Raji (cell line): ENCODE measurements around the gene PLEKHA4.

Source experiments
- POLR2A ChIP-seq: IDR thresholded peaks from 2 replicates; pipeline ENCODE4 v1.6.1; 2011; ENCODE audit warnings: low read depth, low read length, control low read depth; ENCODE audit not compliant: insufficient read depth

Gene PLEKHA4, protein sequence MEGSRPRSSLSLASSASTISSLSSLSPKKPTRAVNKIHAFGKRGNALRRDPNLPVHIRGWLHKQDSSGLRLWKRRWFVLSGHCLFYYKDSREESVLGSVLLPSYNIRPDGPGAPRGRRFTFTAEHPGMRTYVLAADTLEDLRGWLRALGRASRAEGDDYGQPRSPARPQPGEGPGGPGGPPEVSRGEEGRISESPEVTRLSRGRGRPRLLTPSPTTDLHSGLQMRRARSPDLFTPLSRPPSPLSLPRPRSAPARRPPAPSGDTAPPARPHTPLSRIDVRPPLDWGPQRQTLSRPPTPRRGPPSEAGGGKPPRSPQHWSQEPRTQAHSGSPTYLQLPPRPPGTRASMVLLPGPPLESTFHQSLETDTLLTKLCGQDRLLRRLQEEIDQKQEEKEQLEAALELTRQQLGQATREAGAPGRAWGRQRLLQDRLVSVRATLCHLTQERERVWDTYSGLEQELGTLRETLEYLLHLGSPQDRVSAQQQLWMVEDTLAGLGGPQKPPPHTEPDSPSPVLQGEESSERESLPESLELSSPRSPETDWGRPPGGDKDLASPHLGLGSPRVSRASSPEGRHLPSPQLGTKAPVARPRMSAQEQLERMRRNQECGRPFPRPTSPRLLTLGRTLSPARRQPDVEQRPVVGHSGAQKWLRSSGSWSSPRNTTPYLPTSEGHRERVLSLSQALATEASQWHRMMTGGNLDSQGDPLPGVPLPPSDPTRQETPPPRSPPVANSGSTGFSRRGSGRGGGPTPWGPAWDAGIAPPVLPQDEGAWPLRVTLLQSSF

DNA sequence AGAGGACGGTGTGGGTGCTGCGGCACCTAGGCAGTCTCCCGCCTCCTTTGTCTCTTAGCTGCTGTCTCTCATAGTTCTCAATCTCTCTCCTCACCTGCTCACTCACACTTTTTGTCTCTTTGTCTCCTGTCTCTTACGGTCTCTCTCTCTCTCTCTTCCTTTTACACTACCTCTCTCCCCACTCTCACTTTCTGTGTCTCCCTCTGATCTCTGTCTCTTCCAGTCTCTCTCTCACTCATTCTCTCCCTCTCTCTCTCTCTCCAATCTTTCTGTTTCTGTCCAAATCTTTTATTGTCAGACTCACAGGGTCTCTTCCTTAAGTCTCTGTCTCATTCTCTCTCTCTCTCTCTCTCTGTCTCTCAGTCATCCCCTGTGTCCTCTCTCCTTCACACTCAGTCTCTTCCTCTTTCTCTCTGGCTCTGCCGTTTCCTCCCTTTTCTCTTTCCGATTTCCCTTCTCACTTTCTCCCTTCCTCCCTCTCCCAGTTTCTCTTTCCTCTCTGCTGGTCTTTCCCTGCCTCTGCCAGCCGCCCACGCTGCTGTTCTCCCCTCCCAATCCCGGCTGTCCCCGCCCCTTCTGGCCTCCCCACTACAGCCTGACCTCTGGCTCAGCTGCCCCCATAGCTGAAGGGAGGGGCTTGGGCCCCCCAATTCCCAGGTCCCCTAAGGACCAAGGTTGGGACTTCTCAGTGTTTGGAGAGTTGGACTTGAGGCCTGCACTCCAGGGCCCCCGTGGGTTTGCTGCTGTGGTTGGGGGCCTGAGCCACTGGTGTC lies at the start of gene PLEKHA4:
TSS of gene PLEKHA4 (minus strand) at position 504 of the 773 bp plus-strand sequence. CDS start 997 bp downstream, outside the sequence.
- no peak for TF ChIP-seq POLR2A

DNA sequence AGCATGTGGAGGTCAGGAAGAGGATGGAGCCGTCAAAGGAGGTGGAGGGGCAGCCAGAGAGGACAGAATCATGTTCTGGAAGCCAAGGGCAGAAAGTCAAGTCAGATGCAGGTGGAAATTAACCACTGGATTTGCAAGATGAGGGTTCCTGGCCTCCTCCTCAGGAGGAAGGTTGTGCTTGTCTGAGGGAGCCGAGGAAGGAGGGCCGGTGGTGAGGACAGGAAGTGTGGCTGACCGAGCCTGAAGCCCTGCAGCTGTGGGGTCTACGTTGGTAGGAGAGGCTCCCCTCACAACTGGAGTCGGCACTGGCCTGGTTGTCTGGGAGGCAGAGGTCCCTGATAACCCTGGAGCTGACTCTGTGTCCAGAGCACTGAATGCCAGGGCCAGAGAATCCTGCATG lies 49.7 kb upstream of the PLEKHA4 start:
- no peak for TF ChIP-seq POLR2A

DNA sequence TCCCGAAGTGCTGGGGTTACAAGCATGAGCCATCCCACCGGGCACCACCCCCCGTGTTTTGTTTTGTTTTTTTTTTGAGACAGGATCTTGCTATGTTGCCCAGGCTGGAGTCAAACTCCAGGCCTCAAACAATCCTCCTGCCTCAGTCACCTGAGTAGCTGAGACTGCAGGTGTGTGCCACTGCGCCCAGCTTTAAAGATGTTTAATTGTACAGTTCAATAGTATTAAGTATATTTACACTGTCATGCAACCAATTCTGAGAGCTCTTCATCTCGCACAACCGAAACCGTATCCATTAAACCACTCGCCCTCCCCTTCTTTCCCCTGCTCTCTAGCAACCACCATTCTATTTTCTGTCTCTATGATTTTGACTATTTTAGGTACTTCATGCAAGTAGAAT lies 47.3 kb upstream of the PLEKHA4 start:
- TF ChIP-seq POLR2A = no peak

DNA sequence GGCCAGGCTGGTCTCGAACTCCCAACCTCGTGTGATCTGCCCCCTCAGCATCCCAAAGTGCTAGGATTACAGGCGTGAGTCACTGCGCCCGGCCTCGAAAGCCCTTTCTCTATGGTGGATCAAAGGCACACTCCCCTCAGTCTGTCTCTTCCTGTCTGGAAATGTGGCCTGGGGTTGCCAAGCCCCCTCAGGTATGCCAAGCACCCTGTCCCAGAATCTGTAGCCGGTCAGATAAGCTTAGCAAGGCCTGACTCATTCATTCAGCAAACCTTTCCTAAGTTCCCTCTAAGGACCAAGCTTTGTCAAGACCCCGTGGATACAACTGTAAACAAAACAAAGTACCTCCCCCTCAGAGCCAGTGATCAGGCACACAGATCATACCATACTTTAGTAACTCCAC lies 45.8 kb upstream of the PLEKHA4 start:
- TF ChIP-seq POLR2A = no peak

DNA sequence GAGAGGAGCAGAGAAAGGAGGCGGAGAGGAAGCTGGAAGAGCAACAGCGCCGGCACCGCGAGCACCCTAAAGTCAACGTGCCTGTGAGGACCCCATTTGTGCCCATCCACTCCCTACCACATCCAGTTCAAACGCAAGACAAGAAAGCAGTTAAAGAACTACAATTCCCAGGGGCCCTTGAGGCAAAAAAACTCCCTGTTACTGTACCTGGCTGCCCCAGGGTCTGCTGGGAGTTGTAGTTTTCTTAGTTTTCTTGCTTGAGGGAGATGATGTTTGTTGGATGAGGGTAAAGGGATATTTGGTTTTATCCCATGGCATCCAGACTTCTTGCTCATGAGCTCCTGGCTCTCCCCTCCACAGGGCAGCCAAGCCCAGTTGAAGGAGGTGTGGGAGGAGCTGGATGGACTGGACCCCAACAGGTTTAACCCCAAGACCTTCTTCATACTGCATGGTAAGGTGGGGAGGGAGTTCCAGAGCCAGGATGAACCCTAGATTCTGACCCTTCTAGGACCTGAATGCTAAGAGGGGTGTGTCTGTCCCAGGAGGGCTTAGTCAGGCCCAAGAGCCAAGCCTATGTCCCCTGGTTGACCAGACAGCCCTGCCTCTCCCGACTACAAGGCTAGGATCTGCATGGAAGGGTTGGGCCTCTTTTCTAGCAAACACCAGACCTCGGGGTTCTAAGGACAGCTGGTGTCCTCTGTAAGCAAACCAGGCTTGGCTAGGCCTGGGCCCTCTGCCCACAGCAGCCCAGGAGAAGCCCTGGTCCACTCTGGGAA lies 44.9 kb upstream of the PLEKHA4 start:
- no peak for TF ChIP-seq POLR2A

DNA sequence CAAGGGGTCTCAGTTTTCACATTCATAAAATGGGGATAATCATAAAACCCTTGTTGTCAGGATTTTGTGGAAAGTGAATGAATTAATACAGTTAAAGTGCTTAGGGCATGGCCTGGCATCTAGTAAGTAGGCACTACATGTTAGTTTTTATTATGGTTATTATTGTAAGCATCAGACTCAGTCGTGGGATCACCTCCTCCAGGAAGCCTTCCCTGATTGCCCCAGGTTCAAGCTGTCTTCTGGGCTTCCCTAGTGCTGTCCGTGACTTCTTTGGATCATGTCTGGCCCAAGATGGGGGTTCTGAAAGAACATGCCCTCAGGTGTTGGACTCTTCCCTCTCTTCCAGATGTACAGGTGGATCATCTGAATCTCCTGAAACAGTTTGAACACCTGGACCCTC lies 42.4 kb upstream of the PLEKHA4 start:
- no peak for TF ChIP-seq POLR2A

DNA sequence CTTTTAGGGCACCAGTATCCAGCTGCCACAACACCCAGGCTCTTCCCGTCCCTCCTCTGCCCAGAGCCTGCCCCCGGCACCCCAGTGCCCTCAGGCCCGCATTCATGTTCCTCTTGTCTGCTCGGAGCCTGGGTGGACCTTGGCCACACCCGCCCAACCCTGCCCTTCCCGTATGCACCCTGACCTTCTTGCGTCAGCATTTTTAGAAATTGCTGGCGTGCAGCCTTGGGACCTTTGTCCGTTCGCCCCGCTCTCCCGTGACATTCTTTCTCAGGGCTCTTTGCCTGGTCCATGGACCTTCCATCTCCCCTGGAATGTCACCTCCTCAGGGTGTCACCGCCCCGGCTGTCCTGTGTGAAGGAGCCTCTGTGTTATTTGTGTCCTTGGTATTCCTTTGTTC lies 39.3 kb upstream of the PLEKHA4 start:
- TF ChIP-seq POLR2A = no peak

DNA sequence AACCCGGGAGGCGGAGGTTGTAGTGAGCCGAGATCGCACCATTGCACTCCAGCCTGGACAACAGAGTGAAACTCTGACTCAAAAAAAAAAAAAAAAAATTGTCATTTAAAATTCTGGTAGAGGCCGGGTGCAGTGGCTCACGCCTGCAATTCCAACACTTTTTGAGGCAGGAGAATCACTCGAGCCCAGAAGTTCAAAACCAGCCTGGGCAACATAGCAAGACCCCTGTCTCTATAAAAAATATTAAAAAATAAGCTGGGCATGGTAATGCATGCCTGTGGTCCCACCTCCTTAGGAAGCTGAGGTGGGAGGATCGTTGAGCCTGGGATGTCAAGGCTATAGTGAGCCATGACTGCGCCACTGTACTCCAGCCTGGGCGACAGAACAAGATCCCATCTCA lies 37.9 kb upstream of the PLEKHA4 start:
- no peak for TF ChIP-seq POLR2A

DNA sequence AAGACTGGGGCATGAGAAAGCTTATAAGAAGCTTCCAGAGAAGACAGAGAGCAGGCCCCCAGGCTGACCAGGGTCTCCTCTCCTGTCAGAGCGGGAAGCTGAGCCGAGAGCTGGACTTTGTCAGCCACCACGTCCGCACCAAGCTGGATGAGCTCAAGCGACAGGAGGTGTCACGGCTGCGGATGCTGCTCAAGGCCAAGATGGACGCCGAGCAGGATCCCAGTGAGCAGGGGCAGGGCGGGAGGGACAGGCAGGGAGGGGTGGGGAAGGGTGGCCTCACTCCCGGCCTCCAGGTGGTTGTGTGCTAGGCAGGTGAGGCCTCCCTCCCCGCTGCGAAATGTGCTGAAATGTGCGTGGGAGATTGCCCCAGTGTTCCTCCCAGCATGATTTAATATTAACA lies 37.2 kb upstream of the PLEKHA4 start:
- no peak for TF ChIP-seq POLR2A

DNA sequence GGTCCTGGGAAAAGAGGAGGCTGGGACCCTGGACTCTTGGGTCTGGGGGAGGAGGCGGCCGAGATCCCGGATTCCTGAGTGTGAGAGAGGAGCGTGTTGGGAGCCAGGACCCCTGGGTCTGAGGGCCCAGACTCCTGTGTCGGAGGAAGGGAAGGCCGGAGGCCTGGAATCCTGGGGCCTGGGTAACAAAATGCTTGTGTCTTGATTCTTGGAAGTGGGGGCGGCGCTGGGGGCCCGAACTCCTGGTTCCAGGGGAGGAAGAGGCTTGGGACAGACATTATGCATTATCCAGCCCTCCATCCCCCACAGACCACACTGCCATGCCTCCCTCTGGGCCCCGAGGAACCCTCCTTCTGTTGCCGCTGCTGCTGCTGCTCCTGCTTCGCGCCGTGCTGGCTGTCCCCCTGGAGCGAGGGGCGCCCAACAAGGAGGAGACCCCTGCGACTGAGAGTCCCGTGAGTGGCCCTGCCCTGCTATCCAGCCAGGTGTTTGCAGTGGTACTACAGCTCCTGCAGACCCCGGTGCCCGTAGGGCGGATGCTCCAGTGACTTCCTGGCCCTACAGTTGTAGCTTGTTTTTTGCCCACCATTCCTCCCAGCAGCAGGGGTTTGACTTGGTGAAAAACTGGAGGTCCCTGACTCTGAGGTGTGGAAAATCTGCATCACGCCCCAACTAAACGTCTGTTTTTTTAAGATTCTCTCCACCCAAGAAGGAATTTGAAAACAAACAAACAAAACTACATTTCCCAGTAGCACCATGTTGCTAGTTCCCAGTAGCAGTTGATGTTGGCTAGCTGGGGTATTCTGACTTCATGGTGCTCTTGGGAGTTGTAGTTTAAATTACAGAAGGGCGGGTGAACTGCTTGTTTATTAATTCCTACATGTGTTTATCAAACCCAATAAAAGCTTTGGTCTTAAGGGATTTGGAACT lies 32.3 kb upstream of the PLEKHA4 start:
- TF ChIP-seq POLR2A = no peak

DNA sequence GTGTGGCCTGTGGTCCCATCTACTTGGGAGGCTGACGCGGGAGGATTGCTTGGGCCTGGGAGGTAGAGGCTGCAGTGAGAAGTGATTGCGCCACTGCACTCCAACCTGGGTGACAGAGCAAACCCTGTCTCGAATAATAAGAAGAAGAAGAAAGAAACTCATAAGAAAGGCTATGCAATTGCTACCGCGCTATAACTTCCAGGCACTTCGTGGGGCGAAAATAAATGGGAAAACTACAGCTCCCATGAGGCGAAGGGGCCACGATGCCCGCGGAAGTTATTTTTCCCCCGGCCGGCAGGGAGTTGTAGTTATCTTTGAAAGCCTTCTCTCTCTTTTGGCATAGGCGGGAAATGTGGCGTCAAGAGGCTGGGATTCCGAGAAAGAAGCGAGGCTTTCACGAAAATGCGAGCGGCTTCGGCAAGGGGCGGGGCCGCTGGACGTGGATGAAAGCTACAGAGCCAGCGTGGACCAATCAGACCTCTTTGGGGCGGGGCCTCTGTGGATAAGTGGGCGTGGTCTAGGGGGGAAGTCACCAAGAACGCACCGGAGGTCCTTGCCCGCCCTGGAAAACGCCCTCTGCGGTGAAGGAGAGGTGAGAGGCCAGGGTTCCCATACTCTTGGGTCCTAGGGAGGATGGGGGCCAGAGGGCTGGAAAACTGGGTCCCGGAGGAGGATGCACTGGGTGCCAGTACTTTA lies 31.5 kb upstream of the PLEKHA4 start, which contains the start of gene NUCB1:
TSS of gene NUCB1 (plus strand) at position 532 of the 696 bp plus-strand sequence. CDS start 485 bp downstream, outside the sequence.
- TF ChIP-seq POLR2A = peak; percentile 81

DNA sequence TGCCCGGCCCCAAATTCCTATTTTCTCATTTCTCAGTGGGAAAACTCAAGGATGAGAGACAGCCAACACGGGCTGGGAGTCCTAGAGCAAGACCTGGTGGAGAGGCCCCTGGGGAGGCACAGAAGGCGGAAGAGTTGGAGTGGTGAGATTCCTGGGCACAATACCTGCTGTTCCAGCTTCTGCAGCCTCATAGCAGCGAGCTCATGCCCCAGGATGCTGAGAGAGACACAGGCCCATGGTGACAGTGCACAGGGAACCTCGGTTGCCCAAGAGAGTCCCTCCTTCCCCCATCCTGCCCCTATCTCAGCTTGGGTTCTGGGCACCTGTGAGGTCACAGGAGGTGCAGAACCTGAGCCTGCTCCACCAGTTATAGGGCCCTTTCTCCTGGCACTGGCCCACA lies 28.8 kb upstream of the PLEKHA4 start:
- no peak for TF ChIP-seq POLR2A

DNA sequence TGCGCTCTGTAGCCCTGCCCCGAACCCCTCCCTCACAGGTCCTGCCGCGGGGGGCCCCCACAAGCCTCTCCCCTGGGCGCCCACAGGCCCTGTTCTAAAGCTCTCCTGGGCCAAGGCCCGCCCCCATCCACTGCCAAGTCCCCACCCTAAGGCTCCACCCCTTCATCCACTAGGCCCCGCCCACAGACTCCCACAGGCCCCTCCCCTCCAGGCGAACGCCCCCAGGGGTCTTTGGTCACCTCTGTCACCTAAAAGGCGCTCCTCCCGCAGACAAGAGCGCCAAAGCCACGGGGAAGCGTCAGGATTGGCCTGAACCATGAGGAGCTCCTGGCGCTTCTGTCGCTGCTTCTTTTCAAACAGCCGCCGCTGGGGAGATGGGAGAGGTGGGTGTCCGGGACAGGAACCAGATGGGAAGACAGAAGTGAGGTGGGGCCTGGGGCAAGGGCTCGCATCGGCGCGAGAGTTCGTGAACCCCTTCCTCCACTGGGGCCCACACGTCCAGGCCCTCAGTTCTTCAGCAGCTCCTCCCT lies 27.8 kb upstream of the PLEKHA4 start:
- TF ChIP-seq POLR2A = no peak
